ENCODE results near the gene ZNF592.
"Not testable (repeated sequence)": the region's sequence is repeated elsewhere in the genome, so short reads cannot be mapped to it uniquely, and the experiment has no call there.

ZNF592 gene

GRCh38 chr15:84749111-84749991 lies 959 bp downstream of the ZNF592 start:
- DNase-seq = peak; percentile 49 to 59

- DNase-seq = peak; percentile 77 to 80
These were observed 2.2 kb downstream of the ZNF592 start for GRCh38 chr15:84750583-84751092.

GRCh38 chr15:84751721-84752120 lies 3.3 kb downstream of the ZNF592 start:
- not testable (repeated sequence) for DNase-seq

- DNase-seq = no peak
These were observed 3.8 kb downstream of the ZNF592 start for GRCh38 chr15:84752195-84752594.

GRCh38 chr15:84752700-84753099 lies 4.3 kb downstream of the ZNF592 start:
- no peak for DNase-seq

- DNase-seq = not testable (repeated sequence)
These were observed 6.5 kb downstream of the ZNF592 start for GRCh38 chr15:84754889-84755288.

GRCh38 chr15:84755736-84756527 lies 7.5 kb downstream of the ZNF592 start:
- no peak for DNase-seq

- DNase-seq = no peak
These were observed 10.6 kb downstream of the ZNF592 start for GRCh38 chr15:84759018-84759417.

- no peak for DNase-seq
These were observed 11.8 kb downstream of the ZNF592 start for GRCh38 chr15:84760219-84760618.

- DNase-seq = no peak
These were observed 13.3 kb downstream of the ZNF592 start for GRCh38 chr15:84761607-84762131.

GRCh38 chr15:84762840-84763572 lies 14.6 kb downstream of the ZNF592 start:
- DNase-seq = no peak

- no peak for DNase-seq
These were observed 16.2 kb downstream of the ZNF592 start for GRCh38 chr15:84764585-84764984.

GRCh38 chr15:84764989-84765388 lies 16.6 kb downstream of the ZNF592 start:
- no peak for DNase-seq

GRCh38 chr15:84765675-84766074 lies 17.3 kb downstream of the ZNF592 start:
- no peak for DNase-seq

- peak; percentile 39 to 46 for DNase-seq
These were observed 18.2 kb downstream of the ZNF592 start for GRCh38 chr15:84766461-84767035.

GRCh38 chr15:84772031-84772430 lies 23.6 kb downstream of the ZNF592 start:
- DNase-seq = no peak

- peak in 1 of 2 experiments; percentile 31 for DNase-seq
These were observed 24.1 kb downstream of the ZNF592 start for GRCh38 chr15:84772467-84772866.

GRCh38 chr15:84773716-84774115 lies 25.3 kb downstream of the ZNF592 start:
- DNase-seq = peak; percentile 5 to 33

- DNase-seq = no peak
These were observed 27.6 kb downstream of the ZNF592 start for GRCh38 chr15:84775867-84776449.

GRCh38 chr15:84778194-84778593 lies 29.8 kb downstream of the ZNF592 start:
- DNase-seq = no peak

GRCh38 chr15:84780492-84780891 lies 32.1 kb downstream of the ZNF592 start:
- DNase-seq = no peak

- DNase-seq = no peak
These were observed 33.1 kb downstream of the ZNF592 start for GRCh38 chr15:84781495-84781894.
